Loucy (cell line): ENCODE results near the gene TTL.

Source experiments
- H2AFZ ChIP-seq: fragments of 200-600 bp; sonication (generic); 2 replicates; pipeline ENCODE4 v1.6.0; 2016; ENCODE audit warnings: antibody characterized with exemption, mild to moderate bottlenecking, low read length, moderate library complexity
- H3F3A ChIP-seq: fragments of 200-600 bp; 2 replicates; pipeline ENCODE4 v1.6.0; 2016; ENCODE audit warnings: antibody characterized with exemption, low read depth, mild to moderate bottlenecking
- H3K27me3 ChIP-seq: fragments of 200-600 bp; sonication (generic); 2 replicates; pipeline ENCODE4 v1.6.1; 2014; ENCODE audit warnings: low read length, mild to moderate bottlenecking; ENCODE audit not compliant: insufficient read depth, poor library complexity, severe bottlenecking
- H3K36me3 ChIP-seq: fragments of 200-600 bp; sonication (generic); 2 replicates; pipeline ENCODE4 v1.6.1; 2016; ENCODE audit warnings: low read length; ENCODE audit not compliant: insufficient read depth
- H3K4me1 ChIP-seq: fragments of 200-600 bp; sonication (generic); 2 replicates; pipeline ENCODE4 v1.5.1; 2014; ENCODE audit warnings: low read length, mild to moderate bottlenecking; ENCODE audit not compliant: insufficient read depth, poor library complexity, severe bottlenecking
- H3K4me2 ChIP-seq: fragments of 200-600 bp; sonication (generic); 2 replicates; pipeline ENCODE4 v1.6.0; 2014; ENCODE audit warnings: antibody characterized with exemption, low read length, low read depth, mild to moderate bottlenecking; ENCODE audit not compliant: poor library complexity, severe bottlenecking
- H3K4me3 ChIP-seq: fragments of 200-600 bp; sonication (generic); 2 replicates; pipeline ENCODE4 v1.5.1; 2014; ENCODE audit warnings: low read length, mild to moderate bottlenecking, mixed read lengths; ENCODE audit not compliant: poor library complexity, severe bottlenecking
- H3K79me2 ChIP-seq: fragments of 200-600 bp; sonication (generic); 2 replicates; pipeline ENCODE4 v1.6.1; 2014; ENCODE audit warnings: low read length; ENCODE audit not compliant: insufficient read depth
- H3K9ac ChIP-seq: fragments of 200-600 bp; sonication (generic); 2 replicates; pipeline ENCODE4 v1.6.0; 2014; ENCODE audit warnings: mild to moderate bottlenecking, low read depth, low read length, moderate library complexity; ENCODE audit not compliant: poor library complexity, severe bottlenecking
- H3K9me2 ChIP-seq: fragments of 200-600 bp; sonication (generic); replicated peaks from 2 replicates; pipeline ENCODE4 v1.6.1; 2016; ENCODE audit warnings: low read depth, low read length, mixed read lengths
- H3K9me3 ChIP-seq: fragments of 200-600 bp; sonication (generic); 2 replicates; pipeline ENCODE4 v1.6.1; 2014; ENCODE audit warnings: mild to moderate bottlenecking, antibody characterized with exemption, low read length, low read depth; ENCODE audit not compliant: insufficient read depth
- H4K20me1 ChIP-seq: fragments of 200-600 bp; sonication (generic); 2 replicates; pipeline ENCODE4 v1.6.0; 2014; ENCODE audit warnings: antibody characterized with exemption, low read length, mild to moderate bottlenecking; ENCODE audit not compliant: insufficient read depth, poor library complexity, severe bottlenecking
- CTCF ChIP-seq: fragments of 200-600 bp; sonication (generic); conservative IDR thresholded peaks from 2 replicates; pipeline ENCODE4 v1.5.1; 2014; ENCODE audit warnings: mild to moderate bottlenecking, antibody characterized with exemption, low read length
- EZH2phosphoT487 ChIP-seq: fragments of 200-600 bp; IDR thresholded peaks from 2 replicates; pipeline ENCODE4 v1.6.1; 2018; ENCODE audit warnings: antibody characterized with exemption, mild to moderate bottlenecking, moderate library complexity, borderline replicate concordance

The TTL gene

GRCh38 chr2:112465382-112465781 lies 16.6 kb upstream of the TTL start:
- no peaks in the 10 kb centered on the region for H3K9me3 ChIP-seq
- no peak overlapping the region for H3K4me3 ChIP-seq
- no peak overlapping the region for H3K9ac ChIP-seq
- no peaks in the 10 kb centered on the region for H3K4me1 ChIP-seq
- TF ChIP-seq EZH2phosphoT487 = no peak
- TF ChIP-seq CTCF = peak; percentile 49
- H3K36me3 ChIP-seq = no peaks in the 10 kb centered on the region
- no peak overlapping the region for H3K4me2 ChIP-seq
- H3F3A ChIP-seq = no peaks in the 10 kb centered on the region
- no peaks in the 10 kb centered on the region for H3K27me3 ChIP-seq
- H3K79me2 ChIP-seq = no peaks in the 10 kb centered on the region
- H2AFZ ChIP-seq = no peak overlapping the region
- no peaks in the 10 kb centered on the region for H3K9me2 ChIP-seq
- H4K20me1 ChIP-seq = no peaks in the 10 kb centered on the region

GRCh38 chr2:112472547-112473263 lies 9.3 kb upstream of the TTL start:
- Histone ChIP-seq H3K36me3 (no peaks in the 10 kb centered on the region), H3K9me3 (no peaks in the 10 kb centered on the region), H3K9me2 (no peaks in the 10 kb centered on the region), H3F3A (no peaks in the 10 kb centered on the region), H3K9ac (no peak overlapping the region), H3K79me2 (no peaks in the 10 kb centered on the region), H3K4me3 (no peak overlapping the region), H2AFZ (no peak overlapping the region), H3K4me2 (no peak overlapping the region), H3K27me3 (no peaks in the 10 kb centered on the region), H3K4me1 (no peaks in the 10 kb centered on the region), H4K20me1 (no peaks in the 10 kb centered on the region)
- TF ChIP-seq CTCF = no peak
- no peak for TF ChIP-seq EZH2phosphoT487

GRCh38 chr2:112474844-112475486 lies 7.0 kb upstream of the TTL start:
- no peak overlapping the region for H3K4me3 ChIP-seq
- H3K9me3 ChIP-seq = no peaks in the 10 kb centered on the region
- no peaks in the 10 kb centered on the region for H3F3A ChIP-seq
- no peaks in the 10 kb centered on the region for H3K36me3 ChIP-seq
- H3K4me1 ChIP-seq = no peaks in the 10 kb centered on the region
- H3K9ac ChIP-seq = no peak overlapping the region
- H3K9me2 ChIP-seq = no peaks in the 10 kb centered on the region
- H2AFZ ChIP-seq = no peak overlapping the region
- no peak overlapping the region for H3K4me2 ChIP-seq
- TF ChIP-seq EZH2phosphoT487 = no peak
- TF ChIP-seq CTCF = no peak
- H4K20me1 ChIP-seq = no peaks in the 10 kb centered on the region
- no peaks in the 10 kb centered on the region for H3K79me2 ChIP-seq
- no peaks in the 10 kb centered on the region for H3K27me3 ChIP-seq
